GM12865 (cell line): Measurements from ENCODE around the gene C2orf78.

Source experiments
- DNase-seq: peaks from one replicate; pipeline ENCODE4 v3.0.0; 2010; ENCODE audit warnings: low read depth
- H3K4me3 ChIP-seq: 2 replicates; pipeline ENCODE4 v1.5.1; 2011; ENCODE audit warnings: mild to moderate bottlenecking, low read depth, low read length, control low read depth
- TF ChIP-seq, protein P1 (sequence below): IDR thresholded peaks from 2 replicates; pipeline ENCODE4 v1.5.1; 2011; ENCODE audit warnings: low read length, control low read depth, low read depth, inconsistent platforms; ENCODE audit not compliant: insufficient read depth; ENCODE audit errors: missing control alignments

C2orf78 gene

GRCh38 chr2:73851274-73851673, 67.3 kb downstream of the C2orf78 start:
- H3K4me3 ChIP-seq = no peak overlapping the region
- TF ChIP-seq, protein P1, sequence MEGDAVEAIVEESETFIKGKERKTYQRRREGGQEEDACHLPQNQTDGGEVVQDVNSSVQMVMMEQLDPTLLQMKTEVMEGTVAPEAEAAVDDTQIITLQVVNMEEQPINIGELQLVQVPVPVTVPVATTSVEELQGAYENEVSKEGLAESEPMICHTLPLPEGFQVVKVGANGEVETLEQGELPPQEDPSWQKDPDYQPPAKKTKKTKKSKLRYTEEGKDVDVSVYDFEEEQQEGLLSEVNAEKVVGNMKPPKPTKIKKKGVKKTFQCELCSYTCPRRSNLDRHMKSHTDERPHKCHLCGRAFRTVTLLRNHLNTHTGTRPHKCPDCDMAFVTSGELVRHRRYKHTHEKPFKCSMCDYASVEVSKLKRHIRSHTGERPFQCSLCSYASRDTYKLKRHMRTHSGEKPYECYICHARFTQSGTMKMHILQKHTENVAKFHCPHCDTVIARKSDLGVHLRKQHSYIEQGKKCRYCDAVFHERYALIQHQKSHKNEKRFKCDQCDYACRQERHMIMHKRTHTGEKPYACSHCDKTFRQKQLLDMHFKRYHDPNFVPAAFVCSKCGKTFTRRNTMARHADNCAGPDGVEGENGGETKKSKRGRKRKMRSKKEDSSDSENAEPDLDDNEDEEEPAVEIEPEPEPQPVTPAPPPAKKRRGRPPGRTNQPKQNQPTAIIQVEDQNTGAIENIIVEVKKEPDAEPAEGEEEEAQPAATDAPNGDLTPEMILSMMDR = peak; percentile 30
- DNase-seq = peak; percentile 28

DNA sequence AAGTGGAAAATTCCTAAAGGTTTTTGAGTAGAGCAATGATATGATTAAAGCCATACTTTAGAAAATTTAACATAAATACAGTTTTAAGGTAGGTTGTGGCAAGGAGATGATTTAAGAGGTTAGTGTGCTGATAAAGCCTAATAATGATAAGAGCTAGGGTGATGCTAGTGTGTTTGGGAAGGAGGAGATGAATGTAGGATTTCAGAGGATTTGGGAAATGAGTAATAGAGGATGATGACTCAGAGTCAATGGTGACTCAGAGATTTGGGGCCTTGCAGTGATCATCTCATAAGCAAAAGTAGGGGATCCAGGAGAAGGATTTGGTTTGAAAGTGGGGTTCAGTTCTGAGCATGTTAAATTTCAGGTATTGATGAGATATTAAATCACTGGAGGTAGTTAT, 68.0 kb downstream of the C2orf78 start:
- no peak overlapping the region for H3K4me3 ChIP-seq
- TF ChIP-seq, protein P1 = no peak
- no peak for DNase-seq

DNA sequence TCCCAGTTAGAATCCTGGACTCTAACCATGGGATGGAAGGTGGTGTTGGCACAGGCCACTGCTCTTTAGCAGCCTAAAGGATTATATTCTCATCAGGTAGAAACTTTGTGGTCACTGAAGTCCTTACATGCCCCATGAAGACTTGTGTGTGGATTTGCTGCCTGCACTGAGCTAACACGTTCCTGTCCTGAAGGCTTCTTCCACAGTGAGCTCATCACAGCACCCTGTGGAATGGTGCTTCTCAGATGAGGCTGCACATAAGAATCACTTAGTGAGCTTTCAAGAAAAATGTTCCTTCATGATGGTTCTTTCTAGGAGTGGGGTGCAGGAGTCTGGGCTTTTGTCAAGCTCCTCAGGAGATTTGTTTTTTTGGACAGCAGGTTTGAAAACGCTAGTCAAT, 71.5 kb downstream of the C2orf78 start:
- DNase-seq = no peak
- H3K4me3 ChIP-seq = no peak overlapping the region
- TF ChIP-seq, protein P1 = no peak

GRCh38 chr2:73856214-73856613, 72.2 kb downstream of the C2orf78 start:
- H3K4me3 ChIP-seq = no peak overlapping the region
- no peak for DNase-seq
- TF ChIP-seq, protein P1 = no peak

- TF ChIP-seq, protein P1 = no peak
- no peak for DNase-seq
- H3K4me3 ChIP-seq = no peak overlapping the region
Measured at GRCh38 chr2:73859721-73860586, 76.0 kb downstream of the C2orf78 start.

DNA sequence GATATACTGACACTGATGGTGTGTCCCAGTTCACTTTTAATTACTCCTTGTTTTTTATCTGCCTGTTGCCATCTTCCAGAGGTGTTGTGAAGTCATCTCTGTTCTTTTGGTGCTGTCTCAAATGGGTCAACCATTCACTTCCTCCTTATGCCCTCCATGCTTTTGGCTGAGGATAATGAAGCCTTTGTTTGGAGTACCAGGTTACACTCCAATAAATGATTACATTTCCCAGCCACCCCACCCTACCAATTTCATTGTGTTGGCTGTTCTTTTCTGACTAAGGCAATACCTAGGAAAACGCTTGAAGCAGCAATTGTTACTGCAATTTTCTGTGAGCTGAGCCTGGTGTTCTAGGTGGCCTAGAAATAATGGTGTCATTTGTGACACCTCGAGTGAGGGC, 79.0 kb downstream of the C2orf78 start:
- TF ChIP-seq, protein P1 = no peak
- no peak overlapping the region for H3K4me3 ChIP-seq
- no peak for DNase-seq
